T-helper 2 cell (primary cell): Measurements from ENCODE around the gene TAOK1.
A peak's percentile ranks its signal among the peaks of the same experiment; 100 is the strongest.

Experiments used
- DNase-seq, 5 experiments: peaks; one replicate each; pipeline versions ENCODE4 v3.0.0 to v3.0.0-alpha.2; 2012 to 2022

The TAOK1 gene

DNA sequence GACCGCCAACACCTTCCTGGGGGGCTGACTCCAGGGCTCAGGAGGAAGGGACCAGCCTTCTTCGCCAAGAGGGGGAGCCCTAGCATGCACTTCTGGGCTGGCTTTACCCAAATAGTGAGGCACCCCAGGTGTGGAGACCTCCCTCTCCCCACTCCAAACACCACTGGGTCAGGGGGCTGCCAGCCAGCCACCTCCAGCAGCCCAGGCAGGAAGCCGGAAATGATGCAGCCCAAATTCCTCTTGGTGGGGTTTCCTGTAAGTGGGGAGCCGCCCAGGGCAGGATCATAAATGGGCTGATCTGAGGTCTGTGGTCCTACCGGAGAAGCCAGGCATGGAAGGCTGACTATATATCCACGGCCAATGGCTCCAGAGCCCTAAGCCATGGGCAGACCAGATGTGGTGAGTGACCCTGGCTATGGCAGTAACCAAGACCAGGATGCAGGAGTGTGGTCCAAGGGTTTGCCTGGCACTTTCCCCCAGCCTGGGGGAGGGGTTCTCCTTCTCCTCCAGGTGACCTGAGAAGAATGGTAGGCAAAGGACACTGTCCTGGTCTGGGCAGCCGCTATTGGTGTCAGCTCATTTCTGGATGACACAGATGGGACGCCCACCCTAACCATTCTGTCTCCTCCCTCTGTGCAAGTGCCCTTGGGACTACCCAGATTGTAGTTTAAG lies 195.1 kb downstream of the TAOK1 start:
- DNase-seq, result peak in 1 of 5 experiments; percentile 28

DNA sequence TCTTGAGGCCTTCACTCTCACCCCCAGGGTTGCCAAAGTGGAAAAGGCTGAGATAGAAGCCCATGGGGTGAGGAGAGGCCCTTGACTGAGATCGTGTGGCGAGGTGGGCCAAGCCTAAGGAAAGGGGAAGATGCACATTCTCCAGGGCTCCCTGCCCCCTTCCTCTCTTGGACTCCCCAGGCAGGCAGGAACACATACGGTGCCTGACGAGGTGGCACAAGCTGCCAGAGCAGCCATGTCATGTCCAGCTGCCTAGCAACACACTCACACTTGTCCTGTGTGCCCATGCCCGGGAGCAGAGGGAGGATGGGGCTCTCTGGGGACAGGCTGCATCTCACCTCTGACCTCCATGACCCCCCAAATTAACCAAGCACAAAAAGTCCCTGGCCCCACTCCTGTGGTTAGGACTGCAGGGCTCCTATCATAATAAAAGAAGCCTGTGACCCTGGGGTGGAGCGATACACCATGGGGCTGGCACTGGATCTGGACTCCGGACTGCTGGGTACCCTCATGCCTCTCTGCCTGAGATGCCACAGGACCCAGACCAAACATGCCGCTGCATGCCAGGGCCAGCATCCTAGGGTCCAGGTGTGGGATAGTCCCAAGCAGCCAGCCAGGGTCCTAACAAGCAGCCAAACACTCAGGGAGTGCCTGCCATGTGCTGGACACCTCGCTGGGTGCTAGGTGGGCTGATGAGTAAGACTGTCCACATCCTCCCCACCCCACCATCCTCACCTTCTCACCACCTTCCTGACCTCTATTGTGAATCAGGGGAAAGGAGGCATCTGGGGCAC lies 196.7 kb downstream of the TAOK1 start:
- DNase-seq, result no peak

- no peak for DNase-seq
Measured at GRCh38 chr17:29587591-29587990, 197.4 kb downstream of the TAOK1 start.

DNA sequence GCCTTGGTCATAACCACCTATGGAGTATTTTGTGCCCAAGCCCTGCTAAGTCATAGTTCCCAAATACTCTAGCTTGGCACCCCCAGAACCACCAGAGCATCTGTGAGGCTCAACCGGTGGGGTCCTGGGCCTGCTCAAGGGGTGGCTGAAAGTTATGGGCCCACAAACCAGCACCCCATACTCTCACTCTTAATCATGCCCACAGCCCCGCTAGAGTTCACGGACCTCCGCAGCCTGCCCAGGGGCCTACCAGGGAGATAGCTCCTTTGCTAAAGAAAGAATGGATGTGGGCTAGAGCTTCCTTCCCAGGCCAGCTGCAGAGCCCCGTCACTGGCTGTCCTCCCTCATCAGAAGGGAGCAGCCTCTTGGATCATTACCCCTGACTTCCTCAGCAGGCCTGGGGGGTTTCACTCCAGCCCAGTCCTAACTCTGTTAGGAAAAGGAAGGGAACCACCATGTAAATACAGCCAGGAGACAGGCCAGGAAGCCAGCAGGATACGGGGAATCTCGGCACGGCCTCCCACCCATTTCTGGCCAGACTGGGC lies 197.9 kb downstream of the TAOK1 start:
- DNase-seq, result no peak

- DNase-seq, result peak in 4 of 5 experiments; percentile 30 to 77 (median 49)
Measured at GRCh38 chr17:29588562-29589411, 198.6 kb downstream of the TAOK1 start.

GRCh38 chr17:29589524-29590410 lies 199.6 kb downstream of the TAOK1 start, which contains the start of gene GIT1:
TSS of gene GIT1 (minus strand) at chr17:29589648. CDS start at chr17:29589378, 270 bp downstream.
- DNase-seq, result peak; percentile 73 to 91 (median 76)

DNA sequence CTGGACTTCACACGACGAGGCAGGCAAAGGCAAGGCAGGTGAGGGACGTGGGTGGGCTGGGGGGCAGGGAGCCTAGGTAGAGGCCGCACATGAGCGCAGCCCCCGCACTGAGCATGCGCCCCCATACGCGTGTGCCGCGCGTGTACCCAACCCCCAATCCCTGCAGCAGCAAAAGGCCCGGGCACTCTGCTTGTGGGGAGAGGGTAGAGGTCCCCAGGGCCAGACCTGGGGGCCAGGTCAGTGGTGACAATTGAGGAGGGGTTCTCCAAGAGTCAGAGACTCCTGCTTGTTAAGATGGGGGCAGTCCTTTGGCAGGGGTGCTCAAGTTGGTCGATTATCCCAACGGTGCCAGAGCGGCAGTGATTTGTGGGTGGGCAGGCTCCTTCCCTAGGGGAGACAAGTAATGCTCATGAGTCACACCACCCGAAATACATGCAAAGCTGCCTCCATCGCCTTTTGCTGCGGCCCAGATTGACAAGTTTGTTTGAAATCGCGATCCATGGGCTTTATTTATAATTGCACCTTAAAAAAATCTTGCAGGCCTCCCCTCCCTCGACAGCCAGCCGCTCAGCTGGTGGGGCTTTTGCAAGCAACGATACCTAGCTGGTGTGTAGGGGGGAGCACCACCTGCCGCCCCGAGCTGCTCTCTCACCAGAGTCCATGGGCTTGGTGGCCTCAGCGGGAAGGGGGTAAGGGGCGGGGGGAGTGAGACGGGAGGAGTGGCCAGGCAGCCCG lies 200.4 kb downstream of the TAOK1 start:
- DNase-seq, result no peak

GRCh38 chr17:29591146-29591736 lies 201.1 kb downstream of the TAOK1 start:
- DNase-seq, result peak in 1 of 5 experiments; percentile 36

DNA sequence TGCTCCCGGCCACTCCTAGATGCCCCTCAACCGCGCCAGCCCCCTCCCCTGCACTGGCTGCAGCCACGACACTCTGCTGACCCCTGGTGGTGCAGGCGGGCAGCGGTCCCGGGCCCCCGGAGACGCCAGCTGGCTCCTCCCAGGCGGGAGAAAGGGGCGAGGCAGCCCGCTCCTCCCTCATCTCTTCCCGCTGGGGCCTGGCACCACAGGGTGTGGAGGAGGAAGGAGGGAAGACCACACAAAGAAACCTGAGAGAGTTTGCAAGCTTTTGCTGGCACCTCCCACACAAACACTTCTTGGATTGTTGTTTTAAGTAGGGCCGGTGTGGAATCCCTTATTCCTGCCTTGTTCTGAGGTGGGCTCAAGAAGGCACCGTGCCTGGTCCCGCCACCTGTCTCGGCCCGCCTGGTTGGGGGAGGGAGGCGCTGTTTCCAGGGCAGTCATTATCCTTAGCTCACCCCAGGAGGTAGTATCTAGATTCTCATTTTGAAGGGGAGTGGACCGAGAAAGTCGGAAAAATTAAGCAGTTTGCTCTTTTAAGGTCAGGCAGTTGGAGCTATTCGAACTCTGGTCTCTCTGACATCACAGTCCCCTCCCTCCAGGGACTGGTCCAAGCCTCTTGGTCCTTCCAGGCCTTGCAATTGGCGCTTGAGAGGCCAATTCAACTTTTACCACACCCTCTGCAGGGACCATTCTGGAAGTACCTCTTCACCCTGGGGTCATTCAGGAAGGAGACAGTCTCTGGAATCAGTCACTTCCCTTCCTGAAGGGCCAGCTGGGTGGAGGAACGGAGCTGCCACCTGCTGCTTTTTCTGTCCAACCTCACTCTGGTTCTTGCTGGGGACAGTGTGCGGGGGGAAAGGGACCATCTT lies 201.8 kb downstream of the TAOK1 start:
- peak; percentile 60 to 75 (median 65) for DNase-seq

DNA sequence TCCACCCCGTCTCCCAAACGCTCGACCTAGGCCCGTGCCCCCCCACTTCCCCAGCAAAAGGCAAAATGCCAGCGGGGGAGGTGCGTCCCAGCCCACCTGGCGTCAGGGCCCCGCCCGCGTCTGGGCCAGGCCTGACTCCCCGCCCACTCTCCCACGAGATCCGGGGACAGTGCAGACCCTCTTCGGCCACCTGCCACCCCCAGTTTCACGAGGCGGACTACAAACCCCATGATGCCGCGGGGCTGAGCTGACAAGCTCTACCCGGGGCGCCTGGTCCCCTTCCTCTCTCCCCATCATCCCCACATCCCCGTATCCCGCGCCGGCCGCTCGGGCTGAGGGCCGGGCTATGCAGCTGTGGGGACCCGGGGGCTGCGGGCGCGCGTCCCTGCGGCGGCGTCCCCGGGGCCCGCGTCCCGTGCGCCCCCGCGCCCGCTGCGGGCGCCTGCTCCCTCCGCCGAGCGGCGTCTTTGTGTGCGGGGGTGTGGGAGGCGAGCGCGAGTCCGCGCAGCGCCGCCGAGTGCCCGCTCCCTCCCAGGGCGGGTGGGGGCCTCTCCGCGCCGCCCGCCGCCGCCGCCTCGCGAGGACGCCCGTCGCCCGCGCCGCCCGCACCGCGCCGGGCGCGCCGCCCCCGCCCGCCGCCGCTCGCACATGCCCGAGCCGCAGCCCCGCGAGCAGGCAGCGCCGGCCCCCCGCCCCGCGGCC lies 202.8 kb downstream of the TAOK1 start, which contains the start of gene ANKRD13B:
ANKRD13B (plus strand) TSS at position 283 of the 702 bp plus-strand sequence. CDS start 490 bp downstream, outside the sequence.
- peak in 1 of 5 experiments; percentile 41 for DNase-seq

DNA sequence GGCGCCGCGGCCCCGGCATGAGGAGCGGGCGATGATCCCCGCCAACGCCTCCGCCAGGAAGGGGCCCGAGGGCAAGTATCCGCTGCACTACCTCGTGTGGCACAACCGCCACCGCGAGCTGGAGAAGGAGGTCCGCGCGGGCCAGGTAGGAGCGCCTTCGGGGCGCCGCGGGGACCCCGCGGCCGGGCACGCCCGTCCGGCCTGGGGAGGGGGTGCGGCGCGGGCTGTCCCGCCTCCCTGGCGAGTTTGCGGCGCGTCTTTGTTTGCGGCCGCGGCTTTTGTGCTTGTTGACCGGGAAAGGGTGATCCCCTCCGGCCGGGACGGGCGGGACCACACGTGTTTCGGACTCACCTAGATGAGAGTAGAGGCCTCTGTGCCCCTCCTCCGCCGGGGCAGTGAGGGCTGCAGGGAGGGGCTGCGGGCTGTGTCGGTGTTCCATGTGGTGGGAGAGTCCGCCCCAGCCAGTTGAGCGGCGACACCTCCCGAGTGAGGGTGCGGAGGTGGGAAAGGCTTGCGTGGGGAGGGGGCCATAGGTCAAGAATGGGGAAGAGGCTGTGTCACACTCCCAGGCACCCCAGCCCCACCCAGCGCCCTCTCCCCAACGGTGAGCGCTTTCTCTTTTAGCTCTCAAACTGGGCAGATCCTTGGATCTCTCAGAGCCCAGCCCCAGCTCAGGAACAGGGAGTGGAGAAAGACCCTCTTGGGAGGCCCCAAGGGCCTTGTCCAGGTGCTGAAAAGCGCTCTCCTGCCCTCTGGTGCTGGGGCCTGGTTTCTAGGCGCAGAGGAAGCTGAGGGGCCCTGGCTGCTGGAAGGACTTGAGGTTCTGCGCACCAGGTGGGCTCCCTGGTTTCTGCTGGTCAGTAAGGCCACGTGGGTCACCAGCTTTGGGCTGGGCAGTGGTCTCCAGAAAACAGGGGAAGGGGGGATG lies 203.7 kb downstream of the TAOK1 start:
- DNase-seq, result peak in 1 of 5 experiments; percentile 31

DNA sequence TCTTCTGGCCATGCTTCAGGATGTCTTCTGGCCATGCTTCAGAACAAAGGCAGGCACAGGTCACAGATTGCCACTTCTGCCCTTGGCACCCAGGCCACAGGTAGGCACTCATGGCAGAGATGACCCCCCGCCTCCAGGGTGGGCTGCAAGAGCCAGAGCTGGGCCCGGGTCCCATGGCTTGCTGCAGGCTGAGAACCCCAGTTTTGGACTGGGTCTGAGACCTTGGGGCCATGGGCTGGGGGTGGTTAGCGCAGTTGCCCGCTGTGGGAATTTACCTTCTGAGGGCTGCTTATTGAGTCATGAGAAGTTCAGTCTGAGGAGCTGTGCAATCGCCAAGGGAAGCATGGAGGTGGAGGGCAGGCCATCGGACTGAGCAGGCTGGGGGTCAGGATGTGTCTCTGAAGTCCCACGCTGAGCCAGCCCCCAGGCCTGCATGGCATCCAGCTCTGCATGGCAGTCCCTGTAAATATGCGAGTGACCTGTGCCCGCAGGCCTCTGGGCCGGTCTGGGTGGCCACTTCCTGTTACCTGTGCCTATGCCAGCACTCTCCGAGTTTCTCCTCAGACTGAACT lies 204.4 kb downstream of the TAOK1 start:
- no peak for DNase-seq

DNA sequence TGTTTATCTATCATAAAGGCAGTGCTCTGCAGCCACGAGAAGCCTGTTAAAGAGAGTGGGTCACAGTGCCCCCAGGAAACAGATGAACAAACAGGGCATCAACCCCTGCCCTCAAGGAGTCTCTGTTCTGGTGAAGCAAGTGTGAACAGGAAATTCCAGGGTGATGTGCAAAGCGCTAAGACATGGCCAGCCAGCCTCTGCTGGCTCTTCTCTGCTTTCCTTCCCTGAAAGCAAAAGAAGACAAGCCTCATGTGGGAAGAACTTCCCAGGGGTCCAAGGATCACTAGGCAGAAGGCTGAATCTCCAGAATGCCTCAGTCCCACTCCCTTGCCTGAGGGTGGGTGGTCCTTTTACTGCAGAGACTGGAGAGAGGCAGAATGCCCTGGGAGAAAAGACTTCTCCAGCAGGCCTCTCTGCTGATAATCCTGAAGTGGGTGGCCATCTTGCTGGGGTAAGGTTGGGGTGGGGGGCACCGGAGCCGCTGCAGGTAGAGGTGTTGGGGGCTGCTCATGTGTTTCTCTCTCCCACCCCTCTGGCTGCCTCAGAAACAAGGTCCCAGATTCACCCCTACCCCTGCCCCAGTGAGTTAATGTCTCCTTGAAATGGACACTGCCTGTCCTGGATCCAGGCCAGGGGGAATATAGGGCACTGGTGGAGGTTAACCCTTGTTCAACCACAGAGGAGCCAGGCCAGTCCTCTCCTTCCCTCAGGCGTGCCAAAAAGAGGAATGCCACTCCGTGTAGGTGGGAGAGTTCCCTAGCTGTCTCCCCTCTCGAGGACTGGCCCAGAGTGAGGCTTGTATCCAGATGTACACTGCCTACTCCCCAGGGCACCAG lies 205.2 kb downstream of the TAOK1 start:
- DNase-seq, result no peak

- DNase-seq, result no peak
Measured at GRCh38 chr17:29595943-29596774, 206.0 kb downstream of the TAOK1 start.

DNA sequence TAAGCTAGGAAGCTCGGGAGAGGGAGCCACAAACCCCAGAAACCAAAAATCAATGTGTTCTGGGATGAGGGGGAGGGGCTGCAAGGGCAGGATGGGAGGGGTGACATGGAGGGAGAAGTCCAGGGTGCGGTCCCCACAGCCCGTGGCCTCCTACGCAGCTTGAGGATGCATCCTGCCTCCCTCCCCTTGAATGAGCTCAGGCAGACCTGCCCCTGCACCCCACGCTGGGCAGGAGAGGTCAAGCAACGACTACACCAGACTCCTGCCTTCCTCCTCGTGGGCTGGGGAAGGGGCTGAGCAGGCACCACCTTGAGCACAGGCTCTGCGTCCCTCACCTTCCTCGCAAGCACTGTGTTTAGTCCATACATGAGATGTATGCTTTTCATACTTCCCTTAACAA lies 206.6 kb downstream of the TAOK1 start:
- DNase-seq, result no peak
